GM19043 (cell line): ENCODE measurements around the gene KICS2.
A peak's percentile ranks its signal among the peaks of the same experiment; 100 is the strongest.
"Not testable (repeated sequence)": the region's sequence is repeated elsewhere in the genome, so short reads cannot be mapped to it uniquely, and the experiment has no call there.

Experiments
- ATAC-seq: cut with Tn5 transposase; IDR thresholded peaks from one replicate; pipeline ENCODE4 v1.9.1; 2021; ENCODE audit warnings: low read depth; ENCODE audit not compliant: unreplicated experiment

The KICS2 gene

DNA sequence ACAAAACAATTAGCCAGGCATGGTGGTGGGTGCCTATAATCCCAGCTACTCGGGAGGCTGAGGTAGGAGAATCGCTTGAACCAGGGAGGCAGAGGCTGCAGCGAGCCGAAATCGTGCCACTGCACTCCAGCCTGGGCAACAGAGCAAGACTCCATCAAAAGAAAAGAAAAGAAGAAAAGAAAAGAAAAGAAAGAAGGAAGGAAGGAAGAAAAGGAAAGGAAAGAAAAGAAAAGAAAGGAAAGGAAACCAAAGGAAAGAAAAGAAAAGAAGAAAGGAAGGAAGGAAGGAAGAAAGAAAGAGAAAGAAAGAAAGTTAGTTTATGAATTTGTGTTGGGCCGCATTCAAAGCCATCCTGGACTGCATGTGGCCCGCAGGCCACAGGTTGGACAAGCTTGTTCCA, 4.5 kb downstream of the KICS2 start:
- ATAC-seq: not testable (repeated sequence)

DNA sequence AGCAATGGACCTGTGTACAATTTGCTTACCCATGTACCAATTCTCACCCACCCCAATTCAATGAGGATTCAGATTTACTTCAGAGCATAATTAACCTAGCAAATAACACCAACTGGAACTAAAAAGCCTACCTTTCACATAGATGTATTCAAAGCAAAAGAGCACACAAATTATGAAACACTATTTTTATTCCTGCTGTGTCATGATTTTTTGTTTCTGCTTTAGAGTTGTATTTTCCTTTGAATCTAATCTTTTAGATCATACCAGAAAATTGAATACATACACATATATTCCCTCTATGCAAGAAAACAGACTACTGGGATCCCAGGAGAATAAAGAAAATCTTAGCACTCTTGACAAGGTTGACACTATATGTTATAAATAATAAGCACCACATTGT, 5.9 kb downstream of the KICS2 start:
- ATAC-seq: no peak

DNA sequence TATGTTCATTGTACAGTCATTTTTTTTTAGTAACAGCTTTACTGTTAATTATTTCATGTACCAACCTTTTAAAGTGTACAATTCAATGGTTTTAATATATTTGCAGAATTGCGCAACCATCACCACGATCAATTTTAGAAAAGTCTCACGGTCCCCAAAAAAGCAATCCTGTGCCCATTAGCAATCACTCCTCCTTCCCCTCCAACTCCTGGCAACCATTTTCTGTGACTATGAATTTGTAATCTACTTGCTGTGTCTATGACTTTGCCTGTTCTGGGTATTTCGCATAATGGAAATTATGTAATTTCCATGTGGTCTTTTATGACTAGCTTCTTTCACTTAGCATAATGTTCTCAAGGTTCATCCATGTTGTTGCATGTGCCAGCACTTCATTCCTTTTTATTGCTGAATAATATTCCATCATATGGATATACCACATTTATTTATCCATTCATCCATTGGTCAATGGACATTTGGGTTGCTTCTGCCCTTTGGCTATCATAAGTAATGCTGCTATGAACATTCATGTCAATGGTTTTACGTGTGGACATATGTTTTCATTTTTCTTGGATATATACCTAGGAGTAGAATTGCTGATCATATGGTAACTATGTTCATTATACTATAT, 9.9 kb downstream of the KICS2 start:
- ATAC-seq: no peak

DNA sequence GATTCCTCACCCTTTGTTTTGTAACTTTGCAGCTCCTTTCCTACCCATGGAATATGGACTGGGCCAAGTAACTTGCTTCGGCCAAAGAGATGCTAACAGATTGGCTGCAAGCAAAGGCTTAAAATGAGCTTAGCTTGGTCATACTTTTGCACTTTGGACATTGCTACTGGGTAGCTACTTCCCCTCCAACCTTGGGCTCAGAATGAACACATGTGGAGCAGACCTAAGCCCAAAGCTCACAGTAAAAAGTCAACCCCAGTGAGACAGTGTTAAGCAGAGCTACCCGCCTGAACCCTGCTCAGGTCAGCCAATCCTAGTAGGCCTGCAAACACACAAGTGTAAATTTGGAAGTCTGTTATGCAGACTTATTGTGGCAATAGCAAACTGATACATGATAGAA, 14.6 kb downstream of the KICS2 start:
- ATAC-seq: no peak

DNA sequence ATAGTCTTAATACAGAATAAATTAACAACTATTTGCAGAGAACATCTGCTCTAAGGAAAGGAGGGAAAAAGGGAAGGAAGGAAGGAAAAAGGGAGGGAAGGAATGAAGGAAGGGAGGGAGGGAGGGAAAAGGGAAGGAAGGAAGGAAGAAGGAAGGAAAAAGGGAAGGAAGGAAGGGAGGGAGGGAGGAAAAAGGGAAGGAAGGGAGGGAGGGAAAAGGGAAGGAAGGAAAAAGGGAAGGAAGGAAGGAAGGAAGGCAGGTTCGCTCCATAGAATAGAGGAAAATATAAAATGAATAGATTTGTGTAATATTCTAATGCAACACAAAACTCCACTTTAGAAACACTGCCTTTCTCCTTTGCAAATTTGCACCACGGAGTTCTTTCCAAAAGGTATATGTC, 16.6 kb downstream of the KICS2 start:
- ATAC-seq: no peak

DNA sequence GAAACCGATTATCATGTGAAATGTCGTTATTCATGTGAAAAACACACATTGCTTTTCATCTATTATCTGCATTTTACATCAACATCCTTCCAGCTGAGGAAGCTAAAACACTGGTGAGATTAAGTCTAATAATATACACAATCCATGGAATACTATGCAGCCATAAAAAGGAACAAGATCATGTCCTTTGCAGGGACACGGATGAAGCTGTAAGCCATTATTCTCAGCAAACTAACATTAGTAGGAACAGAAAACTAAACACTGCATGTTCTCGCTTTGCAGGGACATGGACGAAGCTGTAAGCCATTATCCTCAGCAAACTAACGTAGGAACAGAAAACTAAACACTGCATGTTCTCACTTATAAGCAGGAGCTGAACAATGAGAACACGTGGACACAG, 18.3 kb downstream of the KICS2 start:
- no peak for ATAC-seq

DNA sequence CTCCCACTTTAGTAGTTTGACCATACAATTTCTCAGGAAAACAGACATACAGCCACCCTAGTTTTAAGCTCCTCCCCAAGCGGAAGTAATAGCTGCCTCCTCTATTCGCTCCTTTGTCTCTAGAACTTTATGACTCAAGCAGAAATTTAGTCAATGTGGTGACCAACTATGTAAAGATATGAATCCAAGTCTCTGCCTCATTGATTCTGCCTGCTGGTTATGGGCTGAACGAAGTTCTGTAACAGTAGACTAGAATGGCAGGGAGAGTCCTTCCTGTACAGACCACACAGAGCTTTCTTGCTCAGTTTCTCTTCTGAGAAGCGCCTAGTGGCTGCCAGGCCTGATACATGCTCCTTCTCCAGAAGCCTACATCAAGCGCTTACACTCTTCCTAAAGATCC, 19.1 kb downstream of the KICS2 start:
- no peak for ATAC-seq

DNA sequence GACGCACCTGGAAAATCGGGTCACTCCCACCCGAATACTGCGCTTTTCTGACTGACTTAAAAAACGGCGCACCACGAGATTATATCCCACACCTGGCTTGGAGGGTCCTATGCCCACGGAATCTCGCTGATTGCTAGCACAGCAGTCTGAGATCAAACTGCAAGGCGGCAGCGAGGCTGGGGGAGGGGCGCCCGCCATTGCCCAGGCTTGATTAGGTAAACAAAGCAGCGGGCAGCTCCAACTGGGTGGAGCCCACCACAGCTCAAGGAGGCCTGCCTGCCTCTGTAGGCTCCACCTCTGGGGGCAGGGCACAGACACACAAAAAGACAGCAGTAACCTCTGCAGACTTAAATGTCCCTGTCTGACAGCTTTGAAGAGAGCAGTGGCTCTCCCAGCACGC, 26.3 kb downstream of the KICS2 start:
- not testable (repeated sequence) for ATAC-seq

DNA sequence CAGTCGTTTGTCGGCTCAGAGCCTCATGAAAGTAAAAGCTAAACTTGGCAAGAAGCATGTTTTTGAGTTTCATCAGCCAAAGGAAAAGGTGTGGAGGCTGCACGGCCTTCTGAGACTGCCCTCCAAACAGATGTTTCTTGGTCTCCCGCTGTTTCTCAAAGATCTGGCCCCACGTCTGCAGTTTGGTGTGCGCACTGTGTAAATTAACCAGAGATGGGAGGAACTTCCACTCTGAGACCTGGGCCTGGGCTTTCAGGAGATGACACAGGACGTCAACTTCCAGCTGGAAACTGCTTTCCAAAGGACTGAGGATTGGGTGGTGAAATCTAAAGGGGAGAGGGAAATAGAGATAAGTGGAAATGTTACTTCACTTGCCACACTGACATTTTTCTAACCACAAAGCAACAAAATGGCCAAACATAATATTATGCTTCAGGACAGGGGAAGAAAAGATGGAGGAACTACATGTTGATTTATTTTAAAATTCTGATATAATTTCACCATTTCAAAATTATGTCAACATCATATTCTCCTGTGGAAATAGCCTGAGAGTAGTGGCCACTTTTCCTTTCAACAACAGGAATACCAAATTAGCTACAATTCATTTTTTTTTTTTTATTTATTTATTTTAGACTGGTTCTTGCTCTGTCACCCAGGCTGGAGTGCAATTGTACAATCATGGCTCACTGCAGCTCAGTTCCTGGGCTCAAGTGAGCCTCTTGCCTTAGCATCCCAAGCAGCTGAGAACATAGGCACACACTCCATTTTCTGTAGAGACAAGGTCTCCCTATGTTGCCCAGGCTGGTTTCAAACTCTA, 27.6 kb downstream of the KICS2 start:
- ATAC-seq: no peak

DNA sequence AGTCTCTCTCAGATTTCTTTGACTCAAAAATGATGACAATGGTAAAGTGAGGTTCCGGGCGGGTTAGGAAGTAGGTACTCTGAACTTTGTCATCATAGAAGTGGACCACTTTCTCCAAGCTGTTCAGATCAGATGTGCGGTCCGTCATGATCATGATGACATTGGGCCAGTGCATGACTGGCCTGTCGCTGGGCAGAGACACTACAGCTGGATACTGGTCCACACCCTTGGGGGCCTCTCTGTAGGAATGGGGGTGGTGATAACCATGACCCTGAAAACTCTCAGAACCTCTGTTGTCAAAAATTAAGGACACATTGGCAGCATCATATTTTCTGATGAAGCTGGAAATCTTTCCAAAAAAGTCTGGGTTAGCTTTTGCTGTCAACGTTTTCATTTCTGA, 28.2 kb downstream of the KICS2 start:
- ATAC-seq: no peak

DNA sequence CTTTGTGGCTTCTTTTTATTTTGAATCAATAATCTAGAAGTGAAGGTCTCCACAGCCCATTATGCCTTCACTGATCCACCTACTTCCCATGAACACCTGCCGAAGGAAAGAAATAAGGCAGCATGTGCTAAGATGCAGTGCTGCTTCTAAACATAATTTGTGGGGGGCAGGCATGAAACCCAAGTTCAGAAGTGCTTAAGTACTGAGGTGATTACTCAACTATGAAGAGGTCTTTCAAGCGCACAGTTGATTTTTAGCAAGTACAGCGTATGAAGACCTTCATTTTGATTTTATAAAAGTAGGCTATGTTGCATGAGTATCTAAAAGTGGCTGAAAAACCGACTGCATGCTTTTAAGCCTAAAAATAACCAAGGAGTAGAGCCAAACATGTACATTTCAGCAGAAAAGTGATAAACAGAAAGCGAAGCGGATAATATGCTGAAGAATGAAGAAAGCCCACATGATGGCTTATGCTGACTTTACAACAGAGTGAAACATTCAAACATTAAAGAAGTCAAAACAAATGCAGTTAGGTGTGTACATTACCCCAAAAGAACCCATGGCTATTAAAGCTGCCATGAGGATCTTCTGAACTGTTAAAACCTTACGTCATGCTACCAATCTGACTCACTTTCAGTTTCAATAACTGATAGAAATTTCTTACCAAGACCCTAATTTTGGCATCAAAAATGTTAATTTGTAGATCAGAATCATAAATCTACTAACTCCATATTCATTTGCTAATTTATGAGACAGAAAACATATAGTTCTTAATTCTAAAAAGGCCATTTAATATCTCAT, 29.3 kb downstream of the KICS2 start:
- ATAC-seq: peak; percentile 94

DNA sequence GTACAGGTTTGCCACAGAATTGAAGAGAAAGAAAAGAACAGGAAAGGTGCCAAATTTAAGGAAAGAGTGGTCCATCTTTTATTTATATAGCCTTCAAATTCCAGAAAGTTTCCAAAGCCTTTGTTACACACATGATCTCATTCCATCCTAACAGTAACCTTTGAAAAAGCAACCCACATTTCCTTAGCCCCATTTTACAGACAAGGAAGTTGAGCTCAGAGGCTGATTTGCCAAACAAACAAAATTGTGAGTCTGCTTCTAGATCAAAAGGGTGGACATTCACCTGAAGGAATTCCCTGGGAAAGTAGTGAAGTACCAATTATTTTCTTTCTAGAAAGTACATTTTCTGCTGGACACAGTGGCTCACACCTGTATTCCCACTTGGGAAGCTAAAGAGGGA, 32.0 kb downstream of the KICS2 start:
- ATAC-seq: no peak

DNA sequence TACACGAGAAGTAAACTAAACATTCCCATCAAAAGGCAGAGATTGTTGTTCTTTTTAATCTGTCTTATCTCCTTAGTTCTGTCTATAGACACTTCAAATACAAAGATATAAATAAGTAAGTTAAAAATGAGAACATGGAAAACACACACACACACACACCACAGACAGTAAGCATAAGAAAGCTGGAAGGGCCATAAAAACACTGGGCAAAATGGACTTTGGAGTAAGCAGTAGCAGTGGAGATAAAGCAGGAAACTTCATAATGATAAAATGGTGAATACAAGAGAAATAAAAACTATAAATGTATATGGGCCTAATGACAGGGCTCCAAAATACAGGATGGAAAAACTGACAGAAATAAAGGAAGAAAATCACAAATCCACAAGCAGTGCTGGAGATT, 32.6 kb downstream of the KICS2 start:
- ATAC-seq: no peak

DNA sequence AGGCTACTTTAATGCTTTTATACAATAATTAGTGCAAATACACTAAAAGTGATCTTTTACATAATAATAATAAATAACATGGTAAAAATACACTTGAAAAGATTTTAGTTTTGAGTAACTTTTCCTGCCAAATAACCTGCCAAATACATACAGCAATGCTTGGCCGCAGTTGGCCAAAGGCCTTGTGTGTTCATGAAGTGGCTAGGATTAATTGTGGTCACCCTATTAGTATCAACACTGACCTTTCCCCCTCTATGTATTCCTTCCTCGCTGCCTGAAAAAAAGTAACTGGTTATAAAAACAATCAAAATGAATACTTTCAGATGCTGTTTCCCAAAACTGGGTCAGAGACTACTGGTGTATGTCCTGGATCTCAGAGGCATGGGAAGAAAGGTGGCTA, 34.3 kb downstream of the KICS2 start:
- no peak for ATAC-seq

DNA sequence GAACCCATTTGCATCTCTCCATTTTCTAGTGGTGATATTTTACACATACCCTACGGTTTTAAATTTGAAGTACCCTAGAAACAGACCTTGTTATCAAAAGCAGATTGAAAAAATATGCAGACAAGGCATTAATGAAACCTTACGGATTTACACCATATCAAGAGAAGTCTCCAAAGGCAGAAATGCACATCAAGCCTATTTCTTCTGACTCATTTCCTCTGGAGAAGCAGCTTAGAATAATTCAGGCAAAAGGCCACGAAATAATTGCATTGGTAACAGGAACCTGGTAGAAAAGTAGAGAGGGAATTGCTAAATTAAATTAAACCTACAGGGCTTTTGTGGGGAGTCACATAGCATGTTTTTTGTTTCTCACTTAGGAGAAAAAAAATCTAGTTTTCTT, 34.7 kb downstream of the KICS2 start:
- no peak for ATAC-seq

DNA sequence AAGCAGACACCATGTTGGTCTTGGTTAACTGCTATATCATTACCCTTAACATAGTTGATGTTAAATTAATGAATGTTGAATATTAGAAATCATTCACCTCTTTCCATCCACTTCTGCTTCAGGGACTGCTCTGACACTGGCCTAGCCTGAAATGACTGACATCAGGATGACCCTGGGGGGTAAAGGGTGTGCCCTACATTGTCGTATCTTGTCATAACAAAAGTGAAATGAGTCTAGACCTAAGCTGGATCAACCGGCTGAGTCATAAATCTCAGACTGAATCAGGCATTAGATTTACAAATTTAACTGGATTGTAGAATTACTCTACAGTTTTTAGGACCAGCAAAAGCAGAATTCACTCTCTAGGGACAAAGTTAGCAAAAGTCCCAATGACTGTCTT, 35.3 kb downstream of the KICS2 start:
- ATAC-seq: peak; percentile 64

DNA sequence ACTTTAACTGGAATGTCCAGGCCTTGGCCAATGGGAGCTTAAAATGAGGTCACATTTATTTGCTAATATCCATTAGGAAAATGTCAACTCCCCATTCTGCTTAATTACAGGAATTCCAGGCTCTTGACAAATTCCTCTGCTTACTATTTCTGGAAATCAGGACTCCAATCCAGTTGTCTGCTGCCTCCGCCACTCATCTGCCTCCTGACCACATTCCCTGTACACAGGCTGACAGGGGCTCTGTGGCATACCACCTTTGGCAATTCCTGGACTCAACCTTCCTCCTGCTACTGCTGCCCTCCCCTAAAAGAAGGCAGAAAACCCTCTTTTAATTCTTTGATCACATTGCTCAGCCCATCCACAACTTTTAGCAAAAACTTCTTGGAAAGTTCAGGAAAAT, 37.9 kb downstream of the KICS2 start:
- ATAC-seq: no peak

DNA sequence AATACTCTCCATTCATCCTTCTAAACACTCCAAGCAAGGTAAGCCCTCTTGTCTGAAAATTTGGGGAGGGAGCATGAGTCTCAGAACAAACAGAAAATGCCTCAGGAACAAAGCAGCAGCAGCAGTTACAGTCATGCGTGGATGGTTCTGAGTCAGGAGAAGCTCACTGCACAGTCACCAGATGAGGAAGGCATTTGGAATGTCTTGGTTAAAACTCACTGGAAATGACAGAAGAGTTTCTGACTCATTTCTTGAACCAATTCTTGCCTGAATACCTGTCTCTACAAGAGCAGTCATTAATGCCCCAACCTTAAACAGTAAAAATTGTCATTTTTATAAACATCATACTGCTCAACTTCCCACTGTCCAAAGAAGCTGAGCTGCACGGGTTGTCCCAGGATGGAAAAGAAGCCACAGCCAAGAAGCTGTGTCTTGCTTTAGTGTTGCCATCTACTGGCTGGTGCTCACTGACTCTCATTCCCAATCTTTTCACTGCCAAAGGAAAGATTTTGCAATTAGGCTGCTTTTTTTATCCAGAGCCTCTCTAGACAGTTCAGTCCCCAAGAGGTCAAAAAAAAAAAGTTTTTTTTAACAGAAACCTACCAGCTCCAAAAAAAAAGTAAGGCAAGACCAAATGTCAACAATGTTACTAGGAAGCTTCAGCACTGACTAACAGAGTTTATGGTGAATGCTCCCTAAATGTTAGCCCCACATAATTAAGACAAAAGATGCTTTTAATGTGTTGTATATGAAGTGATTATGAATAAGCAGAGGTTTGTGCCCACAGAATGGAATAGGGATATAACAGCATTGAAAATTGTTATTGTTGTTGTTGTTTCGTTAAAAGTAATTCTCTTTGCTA, 40.4 kb downstream of the KICS2 start:
- ATAC-seq: no peak

DNA sequence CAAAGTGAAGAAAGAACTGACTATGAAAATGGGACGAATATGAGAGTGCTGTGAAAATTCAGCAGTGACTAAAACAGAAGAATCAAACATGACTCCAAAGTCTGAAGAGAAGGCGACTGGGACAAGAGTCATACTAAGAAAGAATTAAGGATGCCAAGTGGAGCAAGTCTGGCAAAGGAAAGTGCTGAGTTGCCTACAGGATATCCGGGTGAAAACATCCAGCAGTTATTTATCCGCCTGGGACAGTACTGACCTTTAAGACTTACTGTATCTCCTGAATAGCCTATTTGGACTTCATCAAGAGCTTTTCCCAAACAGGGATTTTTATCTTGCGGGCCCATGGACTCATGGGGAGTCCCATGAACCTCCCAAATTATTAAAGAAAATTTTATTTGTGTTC, 41.1 kb downstream of the KICS2 start:
- ATAC-seq: no peak

DNA sequence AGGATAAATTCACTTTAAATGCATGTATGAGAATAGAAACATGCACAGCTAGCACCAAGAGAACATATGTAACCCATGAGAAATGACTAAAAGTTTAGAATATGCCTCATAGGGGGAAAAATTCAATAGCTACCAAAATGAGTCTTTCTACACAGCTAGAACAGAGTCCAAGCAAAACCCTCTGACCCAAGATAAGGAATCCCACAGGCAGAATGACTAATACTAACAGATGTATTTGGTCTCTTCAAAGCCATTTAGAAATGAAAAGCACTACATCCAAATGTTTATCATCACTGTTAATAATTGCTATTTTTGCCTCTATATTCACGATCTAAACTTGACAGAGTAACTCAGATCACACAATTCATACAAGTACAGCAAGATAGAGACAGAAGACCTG, 44.0 kb downstream of the KICS2 start:
- ATAC-seq: no peak

DNA sequence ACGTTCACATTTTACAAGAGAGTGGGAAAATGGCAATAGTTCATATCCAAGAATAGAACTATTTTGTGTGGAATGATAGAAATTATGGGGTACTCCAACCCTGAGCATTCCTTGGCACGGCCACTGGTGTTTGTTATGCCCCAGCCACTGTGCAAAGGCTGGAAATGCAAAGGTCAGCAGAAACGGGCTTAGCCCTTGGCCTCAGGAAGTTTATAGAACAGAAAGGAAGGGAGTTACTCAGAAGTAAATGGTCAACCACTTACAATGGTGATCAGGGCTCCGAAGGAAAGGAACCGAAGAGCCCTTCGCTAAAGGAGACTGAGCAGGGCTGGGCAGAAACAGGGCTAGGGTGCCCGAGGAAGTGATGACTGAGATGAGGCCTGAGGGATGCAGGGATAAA, 45.1 kb downstream of the KICS2 start:
- ATAC-seq: no peak
